ENCODE data around the gene DMP1.

Gene DMP1, protein sequence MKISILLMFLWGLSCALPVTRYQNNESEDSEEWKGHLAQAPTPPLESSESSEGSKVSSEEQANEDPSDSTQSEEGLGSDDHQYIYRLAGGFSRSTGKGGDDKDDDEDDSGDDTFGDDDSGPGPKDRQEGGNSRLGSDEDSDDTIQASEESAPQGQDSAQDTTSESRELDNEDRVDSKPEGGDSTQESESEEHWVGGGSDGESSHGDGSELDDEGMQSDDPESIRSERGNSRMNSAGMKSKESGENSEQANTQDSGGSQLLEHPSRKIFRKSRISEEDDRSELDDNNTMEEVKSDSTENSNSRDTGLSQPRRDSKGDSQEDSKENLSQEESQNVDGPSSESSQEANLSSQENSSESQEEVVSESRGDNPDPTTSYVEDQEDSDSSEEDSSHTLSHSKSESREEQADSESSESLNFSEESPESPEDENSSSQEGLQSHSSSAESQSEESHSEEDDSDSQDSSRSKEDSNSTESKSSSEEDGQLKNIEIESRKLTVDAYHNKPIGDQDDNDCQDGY

DNA sequence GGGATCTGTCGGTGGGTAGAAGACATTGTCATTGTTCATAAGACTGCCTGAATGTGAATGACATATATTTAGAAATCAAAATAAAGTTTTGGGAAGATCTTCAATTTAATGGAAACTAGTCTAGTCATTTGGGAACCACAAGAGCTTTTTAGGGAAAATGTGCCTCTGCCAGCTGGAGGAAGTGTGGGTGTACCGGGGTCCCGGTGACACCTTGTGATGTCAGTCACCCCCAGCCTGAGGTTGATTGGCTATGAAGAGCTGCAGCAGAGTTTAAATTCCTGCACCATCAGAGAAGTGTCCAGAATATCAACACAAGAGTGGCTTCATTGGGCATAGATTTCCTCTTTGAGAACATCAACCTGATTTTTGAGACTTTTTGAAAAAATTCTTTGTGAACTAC is at the start of gene DMP1:
DMP1 (plus strand) TSS at position 301 of the 400 bp plus-strand sequence. CDS start 6,213 bp downstream, outside the sequence.
- no peak for DNase-seq (ENCODE audit: low read depth, low spot score)

DNA sequence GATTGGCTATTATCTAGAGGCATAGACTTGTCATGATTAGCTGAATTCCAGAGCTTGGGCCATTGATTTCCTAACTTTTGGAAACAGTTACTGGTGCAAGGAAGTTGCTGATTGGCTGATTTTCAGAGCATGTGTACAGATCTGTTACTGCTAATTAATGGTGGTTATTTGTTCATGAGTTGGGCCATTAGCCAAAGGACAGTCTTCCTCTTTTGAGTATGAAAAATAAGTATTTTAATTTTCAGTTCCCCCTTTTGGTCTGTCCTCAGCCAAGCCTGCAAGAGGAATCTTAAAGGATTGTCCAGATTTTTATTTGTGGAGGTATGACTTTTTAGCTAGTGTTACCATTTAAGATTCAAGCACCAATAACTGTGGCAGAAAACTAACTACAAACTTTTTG is 48.7 kb upstream of the DMP1 start:
- no peak for DNase-seq (ENCODE audit: low read depth, low spot score)

DNA sequence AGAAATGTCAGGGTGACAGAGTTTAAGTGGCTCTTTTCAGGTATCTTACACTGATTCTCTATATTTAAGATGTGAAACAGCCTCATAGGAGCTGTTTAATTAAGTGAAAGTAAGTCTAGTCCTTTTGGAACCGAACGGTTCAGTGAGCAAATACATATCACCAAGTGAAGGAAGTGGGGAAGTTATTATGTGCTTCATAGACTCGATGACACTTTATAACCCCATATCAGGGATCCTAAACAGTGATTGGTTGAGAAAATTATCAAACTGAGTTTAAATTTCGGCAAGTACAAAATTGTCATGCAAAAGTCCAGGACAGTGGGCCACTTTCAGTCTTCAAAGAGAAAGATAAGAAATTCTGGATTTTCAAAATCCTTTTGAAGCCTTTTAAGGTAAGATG is 41.9 kb upstream of the DMP1 start, which contains the start of gene DSPP:
DSPP (plus strand) TSS at position 301 of the 400 bp plus-strand sequence. CDS start 2,380 bp downstream, outside the sequence.
- no peak for DNase-seq (ENCODE audit: low read depth, low spot score)

DNA sequence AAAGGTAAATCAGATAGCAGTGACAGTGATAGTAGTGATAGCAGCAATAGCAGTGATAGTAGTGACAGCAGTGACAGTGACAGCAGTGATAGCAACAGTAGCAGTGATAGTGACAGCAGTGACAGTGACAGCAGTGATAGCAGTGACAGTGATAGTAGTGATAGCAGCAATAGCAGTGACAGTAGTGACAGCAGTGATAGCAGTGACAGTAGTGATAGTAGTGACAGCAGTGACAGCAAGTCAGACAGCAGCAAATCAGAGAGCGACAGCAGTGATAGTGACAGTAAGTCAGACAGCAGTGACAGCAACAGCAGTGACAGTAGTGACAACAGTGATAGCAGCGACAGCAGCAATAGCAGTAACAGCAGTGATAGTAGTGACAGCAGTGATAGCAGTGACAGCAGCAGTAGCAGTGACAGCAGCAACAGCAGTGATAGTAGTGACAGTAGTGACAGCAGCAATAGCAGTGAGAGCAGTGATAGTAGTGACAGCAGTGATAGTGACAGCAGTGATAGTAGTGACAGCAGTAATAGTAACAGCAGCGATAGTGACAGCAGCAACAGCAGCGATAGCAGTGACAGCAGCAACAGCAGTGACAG is 35.7 kb upstream of the DMP1 start:
- no peak for DNase-seq (ENCODE audit: low read depth, low spot score)

DNA sequence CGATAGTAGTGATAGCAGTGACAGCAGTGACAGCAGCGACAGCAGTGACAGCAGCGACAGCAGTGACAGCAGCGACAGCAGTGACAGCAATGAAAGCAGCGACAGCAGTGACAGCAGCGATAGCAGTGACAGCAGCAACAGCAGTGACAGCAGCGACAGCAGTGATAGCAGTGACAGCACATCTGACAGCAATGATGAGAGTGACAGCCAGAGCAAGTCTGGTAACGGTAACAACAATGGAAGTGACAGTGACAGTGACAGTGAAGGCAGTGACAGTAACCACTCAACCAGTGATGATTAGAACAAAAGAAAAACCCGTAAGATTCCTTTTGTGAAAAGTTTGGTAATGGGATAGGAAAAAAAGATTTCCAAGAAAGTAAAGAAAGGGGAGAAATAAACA is 33.8 kb upstream of the DMP1 start:
- DNase-seq (ENCODE audit: low read depth, low spot score), result no peak

DNA sequence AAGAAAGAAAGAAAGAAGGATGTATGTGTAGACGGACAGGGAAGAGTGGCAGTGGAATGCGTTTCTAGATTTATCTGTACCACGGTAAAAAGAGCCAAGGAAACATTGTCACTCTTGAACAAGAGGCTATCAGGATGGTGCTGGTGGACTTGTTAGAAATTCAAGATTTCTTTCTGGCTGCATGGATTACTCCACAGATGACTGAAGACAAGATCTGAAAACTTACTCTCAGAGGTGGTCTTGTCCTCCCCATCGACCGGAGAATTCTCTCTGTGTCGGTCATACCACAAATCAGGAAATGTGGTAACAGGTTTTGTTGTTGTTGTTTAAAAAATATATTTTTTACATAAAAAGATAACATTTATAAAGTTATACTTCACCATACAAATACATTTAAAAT is 30.0 kb upstream of the DMP1 start:
- no peak for DNase-seq (ENCODE audit: low read depth, low spot score)

DNA sequence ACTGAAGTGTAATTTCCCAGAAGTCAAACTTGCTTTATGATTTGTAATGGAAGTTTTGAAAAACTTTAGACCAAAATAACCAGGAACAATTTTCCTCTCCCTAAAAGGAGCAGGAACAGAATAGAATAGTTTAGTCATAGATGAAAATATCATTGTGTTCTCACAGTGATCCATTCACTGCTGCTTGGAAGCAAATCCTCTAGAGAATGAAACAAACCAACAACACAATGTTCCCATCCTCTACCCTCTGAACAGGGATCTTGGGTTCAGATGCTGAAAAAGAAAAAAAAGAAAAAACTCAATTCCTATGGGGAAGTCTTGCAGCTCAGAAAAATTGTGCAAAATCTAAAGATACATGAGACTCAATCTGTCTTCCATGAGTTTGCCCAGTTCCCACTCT is 29.6 kb upstream of the DMP1 start:
- no peak for DNase-seq (ENCODE audit: low read depth, low spot score)

DNA sequence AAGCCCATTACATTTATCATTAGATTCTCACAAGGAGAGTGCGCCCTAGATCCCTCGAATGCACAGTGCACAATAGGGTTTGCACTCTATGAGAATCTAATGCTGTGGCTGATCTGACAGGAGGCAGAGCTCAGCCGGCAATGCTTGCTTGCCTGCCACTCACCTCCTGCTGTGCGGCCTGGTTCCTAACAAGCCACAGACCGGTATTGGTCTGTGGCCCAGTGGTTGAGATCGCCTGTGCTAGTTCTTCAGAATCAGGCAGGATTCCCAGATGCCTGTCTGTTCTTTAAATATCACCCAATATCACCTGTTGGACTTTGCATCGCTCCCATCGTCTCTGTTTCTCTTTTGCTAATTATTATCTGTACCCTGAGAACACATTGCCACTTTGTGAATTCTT is 27.8 kb upstream of the DMP1 start:
- DNase-seq (ENCODE audit: low read depth, low spot score), result no peak

DNA sequence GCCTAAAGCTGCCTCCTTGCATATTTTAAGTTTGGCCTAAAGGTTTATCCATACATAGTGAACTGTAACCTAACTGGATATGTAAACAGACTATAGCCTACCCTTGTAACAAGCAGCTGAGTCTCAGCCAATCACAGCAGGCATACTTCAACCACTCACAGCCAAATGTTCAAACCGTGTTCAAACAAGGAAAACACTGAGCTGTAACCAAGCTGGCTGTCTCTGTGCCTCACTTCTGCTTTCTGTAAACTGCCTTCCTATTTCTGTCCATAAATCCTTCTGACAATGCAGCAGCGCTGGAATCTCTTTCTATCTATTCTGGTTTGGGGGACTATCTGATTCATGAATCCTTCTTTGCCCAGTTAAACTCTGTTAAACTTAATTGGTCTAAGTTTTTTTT is 25.4 kb upstream of the DMP1 start:
- no peak for DNase-seq (ENCODE audit: low read depth, low spot score)

DNA sequence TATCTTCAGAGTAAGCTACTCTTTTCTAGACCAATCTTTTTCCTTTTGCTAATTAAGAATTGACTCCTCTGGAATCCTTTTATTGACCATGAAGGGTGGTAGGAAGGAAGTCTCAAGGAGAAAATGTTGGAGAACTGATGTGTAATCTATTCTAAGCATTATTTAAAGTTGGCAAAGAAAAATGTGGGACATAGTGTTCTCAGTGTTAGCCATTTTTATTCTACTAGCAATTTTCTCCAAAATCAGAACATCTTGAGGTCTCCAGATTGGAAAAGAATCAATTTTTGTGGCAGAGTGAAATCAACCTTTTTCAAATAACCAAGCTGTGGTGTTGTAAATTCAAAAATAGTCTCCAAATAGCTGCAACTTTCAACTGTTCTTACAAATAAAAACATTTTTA is 18.4 kb upstream of the DMP1 start:
- DNase-seq (ENCODE audit: low read depth, low spot score), result no peak

DNA sequence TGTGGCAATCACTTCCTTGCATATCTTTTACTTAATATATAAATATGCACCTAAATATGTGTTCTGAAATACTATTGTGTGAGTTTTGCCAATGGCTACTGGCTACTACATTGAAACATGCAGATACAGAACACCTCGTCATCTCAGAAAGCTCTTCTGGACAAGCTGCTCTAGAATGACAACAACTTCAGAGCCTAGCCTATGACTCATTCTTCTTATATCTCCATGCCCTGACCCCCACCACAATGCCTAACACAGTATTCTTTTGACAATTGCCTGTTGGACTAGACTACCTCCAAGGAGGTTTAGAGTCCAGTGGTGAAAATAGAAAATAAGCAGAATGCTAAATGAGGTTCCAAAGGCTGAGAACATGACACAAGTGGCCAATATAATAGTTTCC is 17.6 kb upstream of the DMP1 start:
- DNase-seq (ENCODE audit: low read depth, low spot score), result no peak

DNA sequence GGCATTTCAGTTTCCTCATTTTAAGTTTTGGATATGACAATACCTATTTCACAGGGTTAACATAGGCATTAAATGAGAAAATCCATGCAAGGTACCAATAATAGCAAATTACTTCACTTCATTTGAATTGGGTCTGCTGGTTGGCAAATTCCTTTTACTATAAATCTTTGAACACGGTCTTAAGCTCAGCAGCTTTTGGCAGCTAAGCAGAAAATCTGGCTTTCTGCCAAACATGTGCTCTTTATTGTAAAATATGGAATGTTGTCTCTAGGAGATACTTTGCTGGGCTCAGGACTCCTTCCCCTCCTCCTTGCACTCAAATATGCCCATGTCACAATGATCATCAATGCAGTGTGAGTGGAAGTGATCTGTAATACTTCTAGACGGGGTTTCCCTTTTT is 16.8 kb upstream of the DMP1 start:
- DNase-seq (ENCODE audit: low read depth, low spot score), result peak; percentile 25

DNA sequence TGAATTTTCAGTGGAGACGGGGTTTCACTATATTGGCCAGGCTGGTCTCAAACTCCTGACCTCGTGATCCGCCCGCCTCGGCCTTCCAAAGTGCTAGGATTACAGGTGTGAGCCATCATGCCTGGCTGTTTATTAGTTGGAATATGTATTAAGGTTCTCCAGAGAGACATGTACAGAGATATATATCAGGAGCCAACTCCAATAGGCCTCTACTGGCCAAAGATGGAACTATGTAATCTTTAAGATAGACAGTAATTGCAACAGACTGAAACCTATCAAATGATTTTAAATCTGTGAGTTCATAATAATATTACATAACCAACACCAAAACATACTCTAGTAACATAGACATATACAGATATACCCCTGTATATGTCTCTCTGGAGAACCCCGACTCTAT is 5.8 kb upstream of the DMP1 start:
- no peak for DNase-seq (ENCODE audit: low read depth, low spot score)

DNA sequence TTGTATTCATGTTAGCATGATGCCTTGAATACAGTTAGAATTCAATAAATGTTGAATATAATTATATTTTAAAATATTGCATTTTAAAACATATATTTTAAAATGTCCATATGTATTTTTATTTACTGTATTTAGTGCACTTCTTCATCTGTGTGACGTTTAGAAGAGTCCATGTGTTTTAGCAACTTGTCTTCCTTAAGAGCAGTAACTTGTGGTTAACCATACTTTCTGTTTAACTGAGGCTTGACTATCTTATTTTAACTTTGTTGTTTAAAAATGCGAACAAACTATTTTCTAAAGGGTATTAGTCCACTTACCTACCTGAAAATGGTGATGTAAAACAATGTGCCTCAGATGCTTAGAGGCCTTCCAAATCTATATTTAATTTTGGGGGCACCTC is 858 bp downstream of the DMP1 start:
- no peak for DNase-seq (ENCODE audit: low read depth, low spot score)

DNA sequence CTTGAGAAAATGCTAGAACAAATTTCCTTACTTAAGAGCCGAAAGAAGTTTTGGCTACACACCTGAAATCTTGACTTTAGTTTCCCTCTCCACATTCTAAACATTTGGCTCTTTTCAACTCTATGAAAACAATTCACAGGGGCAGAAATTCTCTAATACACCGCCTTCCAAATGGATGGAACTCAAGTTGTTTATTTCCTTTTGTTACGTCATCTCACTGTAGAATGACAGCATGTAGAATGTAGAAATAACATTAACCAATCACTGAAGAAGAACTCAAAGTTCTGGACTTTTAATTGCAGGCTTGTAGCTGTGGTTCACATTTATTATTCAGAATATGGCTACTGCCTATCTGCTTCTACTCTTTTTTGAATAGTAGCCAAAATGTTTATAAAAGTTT is 1.9 kb downstream of the DMP1 start:
- no peak for DNase-seq (ENCODE audit: low read depth, low spot score)

DNA sequence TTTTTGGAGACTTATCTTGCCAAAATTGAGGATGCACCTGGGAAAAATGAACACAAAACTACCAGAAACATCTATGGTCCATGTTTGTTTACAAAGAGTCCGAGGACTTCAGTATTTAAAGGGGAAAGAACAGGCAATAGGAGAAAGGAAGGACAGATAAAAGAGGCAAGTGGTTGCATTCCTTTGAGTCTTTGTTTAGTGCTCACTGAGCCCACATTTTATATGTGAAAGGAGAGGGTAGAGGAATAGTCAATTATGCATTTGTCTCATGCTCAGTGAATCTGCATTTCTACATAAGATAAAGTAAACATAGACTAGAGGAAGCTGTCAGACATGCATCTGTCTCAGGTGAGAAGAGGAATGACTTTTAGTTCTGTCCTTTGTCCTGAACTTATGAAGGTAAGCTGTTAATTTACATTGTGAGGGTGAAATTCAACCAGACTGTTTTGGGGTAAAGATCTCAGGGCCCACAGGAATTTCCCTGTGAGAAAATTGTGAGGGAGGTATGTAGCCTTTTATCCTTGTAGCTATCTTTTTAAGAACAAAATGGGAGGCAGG is 4.5 kb downstream of the DMP1 start:
- no peak for DNase-seq (ENCODE audit: low read depth, low spot score)

DNA sequence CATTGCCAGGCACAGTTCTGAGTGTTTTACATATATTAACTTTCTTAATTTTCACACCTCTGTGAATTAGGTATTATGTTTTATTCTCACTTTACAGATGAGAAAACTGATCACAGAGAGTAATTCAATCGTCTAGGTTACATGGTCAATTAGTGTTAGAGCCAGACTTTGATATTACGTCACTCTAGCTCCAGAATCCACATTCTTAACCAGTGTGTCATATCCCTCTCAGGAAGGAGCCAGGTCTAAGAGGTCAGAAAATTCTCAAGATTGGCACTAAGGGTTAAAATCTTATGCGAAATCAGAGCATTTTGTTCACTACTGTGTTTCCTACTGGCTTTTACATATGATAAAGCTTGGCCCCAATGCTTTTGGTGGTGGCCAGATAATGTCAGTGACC is 7.4 kb downstream of the DMP1 start:
- DNase-seq (ENCODE audit: low read depth, low spot score), result no peak

DNA sequence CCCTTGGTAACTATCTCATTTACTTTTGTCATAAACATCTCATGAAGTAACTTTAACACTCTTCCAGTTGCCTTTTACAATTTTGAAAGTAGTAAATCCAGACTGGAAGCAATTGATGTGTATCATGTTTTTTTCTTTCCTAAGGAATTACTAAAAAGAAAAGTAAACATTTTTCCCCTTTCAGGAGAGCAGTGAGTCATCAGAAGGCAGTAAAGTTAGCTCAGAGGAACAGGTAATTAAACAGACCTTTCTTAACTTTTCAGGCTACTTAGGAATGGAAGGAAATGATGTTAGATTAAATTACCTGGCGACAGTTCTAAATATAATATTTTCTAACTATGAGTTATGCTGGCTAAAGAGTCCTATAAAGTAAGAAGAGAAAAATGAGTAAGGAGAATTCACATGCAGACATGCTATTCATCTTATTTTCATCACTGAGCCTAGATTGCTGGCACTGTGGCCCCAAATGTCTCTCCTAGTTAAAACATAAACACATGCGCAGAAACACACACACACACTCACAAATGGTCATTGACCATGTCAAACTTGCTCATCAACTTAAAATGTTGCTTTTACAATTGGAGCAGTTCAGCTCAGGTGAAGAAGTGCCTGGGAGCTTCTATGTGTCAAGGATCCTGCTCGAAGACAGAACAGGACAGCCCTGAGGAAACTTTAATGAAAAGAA is 9.3 kb downstream of the DMP1 start:
- no peak for DNase-seq (ENCODE audit: low read depth, low spot score)

DNA sequence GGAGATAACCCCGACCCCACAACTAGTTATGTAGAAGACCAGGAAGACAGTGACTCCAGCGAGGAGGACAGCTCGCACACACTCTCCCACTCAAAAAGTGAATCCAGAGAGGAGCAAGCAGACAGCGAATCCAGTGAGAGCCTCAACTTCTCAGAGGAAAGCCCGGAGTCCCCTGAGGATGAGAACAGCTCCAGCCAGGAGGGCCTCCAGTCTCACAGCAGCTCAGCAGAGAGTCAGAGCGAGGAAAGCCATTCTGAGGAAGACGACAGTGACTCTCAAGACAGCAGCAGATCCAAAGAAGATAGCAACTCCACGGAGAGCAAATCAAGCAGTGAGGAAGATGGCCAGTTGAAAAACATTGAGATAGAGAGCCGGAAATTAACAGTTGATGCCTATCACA is 12.8 kb downstream of the DMP1 start:
- no peak for DNase-seq (ENCODE audit: low read depth, low spot score)

DNA sequence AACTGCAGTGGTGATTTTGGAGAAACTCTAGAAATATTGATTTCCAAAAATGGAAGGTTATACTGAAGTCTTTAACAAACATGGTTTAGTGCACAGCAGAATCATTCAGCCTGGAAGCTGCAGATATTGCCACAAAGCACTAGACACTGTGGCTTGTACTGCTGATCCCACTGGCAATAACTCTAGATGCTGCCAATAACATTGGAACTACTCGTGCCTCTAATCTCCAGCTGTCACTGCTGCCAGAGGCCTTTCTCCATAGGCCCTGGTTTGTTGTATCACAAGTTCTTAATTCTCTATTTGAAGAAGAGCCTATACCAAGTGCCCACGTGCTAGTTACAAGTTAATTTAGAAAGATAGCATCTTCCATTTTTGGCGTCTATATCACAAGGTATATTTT is 19.3 kb downstream of the DMP1 start:
- DNase-seq (ENCODE audit: low read depth, low spot score), result no peak

DNA sequence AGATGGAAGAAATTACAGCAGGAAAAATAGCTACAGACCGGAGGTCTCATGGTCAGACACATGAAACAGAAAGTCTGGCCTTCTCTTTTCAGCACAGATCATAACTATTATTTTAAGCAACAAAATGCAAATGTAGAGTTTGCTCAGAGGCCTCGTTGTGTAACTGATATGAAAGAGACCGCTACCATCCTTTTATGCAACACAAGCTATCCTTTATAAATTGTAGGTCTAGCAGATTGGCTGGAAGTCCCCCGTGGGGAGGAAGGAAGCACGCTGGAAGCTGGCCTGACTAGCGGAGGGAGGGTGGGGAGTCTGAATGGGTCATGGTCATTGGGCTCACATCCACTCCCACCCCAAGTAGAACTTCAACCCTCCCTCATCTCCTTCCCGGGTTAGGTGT is 27.7 kb downstream of the DMP1 start:
- no peak for DNase-seq (ENCODE audit: low read depth, low spot score)

DNA sequence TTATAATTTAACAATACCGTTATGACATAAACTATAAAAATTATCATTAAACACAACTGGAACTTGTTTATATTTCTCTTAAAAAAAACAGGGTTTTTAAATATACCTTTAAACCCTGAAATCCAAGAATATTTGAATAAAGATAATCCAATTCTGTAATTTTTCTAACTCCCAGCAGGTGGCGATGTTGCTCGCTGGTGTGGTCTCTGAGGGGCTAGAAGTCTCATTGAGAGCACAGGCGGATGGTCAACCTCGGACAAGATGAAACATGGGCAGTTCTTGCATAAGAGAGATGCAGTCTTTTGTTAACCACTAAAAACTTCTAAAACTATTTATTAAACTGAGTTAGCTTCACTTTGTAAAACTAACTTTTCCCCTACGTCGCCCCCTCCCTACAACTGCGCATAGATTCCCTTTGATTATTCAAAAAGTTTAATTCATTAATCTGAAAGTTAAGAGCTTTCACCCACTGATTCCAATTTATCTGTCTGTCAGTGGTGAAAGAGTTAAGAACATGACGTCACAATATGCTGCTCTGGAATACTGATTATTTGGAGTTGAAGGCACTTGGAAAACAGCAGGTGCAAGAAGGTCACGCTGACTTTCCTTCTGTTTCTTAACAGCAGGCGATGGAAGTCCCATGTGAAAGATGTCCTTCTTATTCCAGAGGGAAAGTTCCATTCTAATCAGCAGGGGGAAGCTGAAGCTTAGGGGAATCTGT is 29.5 kb downstream of the DMP1 start:
- DNase-seq (ENCODE audit: low read depth, low spot score), result peak; percentile 18

Data from brain pericyte (primary cell).